Rectal smooth muscle tissue (tissue), 1 donor: Measurements from ENCODE around the gene CGREF1.

Source experiments
- H3K27ac ChIP-seq: one replicate; pipeline ENCODE4 v1.7.0; 2013; ENCODE audit warnings: low read depth, low read length, inconsistent platforms
- H3K27me3 ChIP-seq: one replicate; pipeline ENCODE4 v1.7.0; 2013; ENCODE audit warnings: low read length; ENCODE audit not compliant: control insufficient read depth, insufficient read depth
- H3K36me3 ChIP-seq: one replicate; pipeline ENCODE4 v1.7.0; 2013; ENCODE audit warnings: low read length; ENCODE audit not compliant: control insufficient read depth, insufficient read depth
- H3K4me1 ChIP-seq: one replicate; pipeline ENCODE4 v1.7.0; 2013; ENCODE audit warnings: low read length; ENCODE audit not compliant: control insufficient read depth, insufficient read depth
- H3K4me3 ChIP-seq: one replicate; pipeline ENCODE4 v1.7.0; 2013; ENCODE audit warnings: low read length
- H3K9ac ChIP-seq: one replicate; pipeline ENCODE4 v1.7.0; 2013; ENCODE audit warnings: low read length

The CGREF1 gene

DNA sequence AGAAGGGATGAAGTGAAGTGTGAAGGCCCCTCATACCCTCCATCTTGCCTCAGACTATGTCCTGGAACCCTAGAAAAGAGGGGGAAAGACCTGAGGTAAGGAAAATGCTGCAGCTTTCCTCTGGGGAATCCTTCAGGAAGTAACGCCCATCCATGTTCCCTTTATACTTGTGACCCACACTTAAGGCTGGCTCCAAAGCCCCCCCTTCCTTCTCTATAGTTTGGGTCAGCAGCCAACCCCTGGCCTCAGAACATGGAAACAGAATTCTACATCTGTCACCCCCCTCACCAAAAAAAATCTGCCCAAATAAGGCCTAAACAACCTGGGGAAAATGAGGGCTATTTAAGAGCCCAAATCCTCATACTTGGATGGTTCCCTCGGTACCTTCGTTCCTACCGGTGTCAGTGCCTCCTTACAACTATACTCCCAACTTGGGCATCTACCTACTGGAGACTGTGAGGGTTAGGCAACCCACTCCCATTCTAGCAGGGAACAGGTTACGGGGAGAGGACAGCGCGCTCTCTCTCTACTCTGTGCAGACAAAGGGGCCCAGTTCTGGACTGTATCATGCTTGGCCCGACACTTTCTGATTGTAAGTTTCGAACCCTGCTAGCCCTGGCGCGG is 48.2 kb downstream of the CGREF1 start:
- Histone ChIP-seq H3K27me3 (no peaks in the 10 kb centered on the region), H3K27ac (peak overlapping the region; percentile 95), H3K36me3 (peaks cover 19% of the 10 kb centered on the region), H3K9ac (peak overlapping the region; percentile 91), H3K4me1 (peaks cover 48% of the 10 kb centered on the region), H3K4me3 (peak overlapping the region; percentile 89)

DNA sequence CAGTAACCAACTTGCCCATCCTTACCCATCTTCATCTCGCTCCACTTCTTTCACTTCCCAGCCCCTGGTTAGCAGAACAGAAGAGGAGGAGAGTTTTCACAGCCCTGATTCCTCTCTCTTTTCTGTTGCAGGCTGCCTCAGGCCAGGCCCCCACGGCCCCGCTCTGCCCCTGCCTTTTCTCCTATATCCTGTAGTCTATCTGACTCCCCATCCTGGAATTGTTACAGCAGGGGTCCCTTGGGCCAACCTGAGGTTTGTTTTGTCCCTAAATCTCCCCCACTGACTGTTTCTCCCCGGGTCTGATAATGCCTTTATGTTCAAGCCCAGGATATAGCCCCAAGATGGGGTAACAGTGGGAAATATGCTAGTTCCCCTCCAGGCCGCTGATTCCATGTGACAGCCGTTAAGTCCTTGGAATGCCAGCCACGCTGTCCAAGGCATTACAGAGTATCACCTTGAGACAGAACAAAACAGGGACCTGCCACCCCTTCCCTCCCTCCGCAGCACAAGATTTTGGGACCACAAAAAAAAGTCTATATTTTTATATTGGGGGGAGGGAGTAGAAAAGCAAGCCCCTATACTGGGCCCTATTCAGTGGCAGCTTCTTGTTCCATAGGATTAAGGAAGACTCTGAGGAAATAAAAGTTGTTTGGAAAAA is 48.8 kb downstream of the CGREF1 start:
- Histone ChIP-seq H3K36me3 (peaks cover 22% of the 10 kb centered on the region), H3K4me3 (peak overlapping the region; percentile 89), H3K4me1 (peaks cover 43% of the 10 kb centered on the region), H3K9ac (peak overlapping the region; percentile 91), H3K27ac (peak overlapping the region; percentile 95), H3K27me3 (no peaks in the 10 kb centered on the region)

DNA sequence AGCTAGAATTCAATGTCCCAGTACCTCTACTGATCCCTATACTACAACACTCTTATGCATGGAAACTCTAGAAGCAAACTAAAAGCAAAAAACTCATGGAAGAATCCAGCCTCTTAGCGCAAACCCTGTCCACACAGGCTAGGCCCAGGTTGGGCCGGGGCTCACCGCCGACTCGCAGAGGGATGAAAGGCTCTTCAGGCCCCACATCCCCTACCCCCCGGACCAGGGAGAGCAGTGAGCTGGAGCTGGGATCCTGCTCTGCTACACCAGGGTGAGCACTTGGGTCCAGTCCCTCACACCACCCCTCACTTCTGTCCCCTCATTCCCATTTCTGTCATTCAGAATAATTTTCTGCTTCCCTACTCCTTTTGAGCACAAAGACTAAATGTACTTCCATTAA is 49.5 kb downstream of the CGREF1 start:
- Histone ChIP-seq H3K4me1 (peaks cover 37% of the 10 kb centered on the region), H3K36me3 (peaks cover 22% of the 10 kb centered on the region), H3K27ac (no peak overlapping the region), H3K4me3 (no peak overlapping the region), H3K27me3 (no peaks in the 10 kb centered on the region), H3K9ac (no peak overlapping the region)

DNA sequence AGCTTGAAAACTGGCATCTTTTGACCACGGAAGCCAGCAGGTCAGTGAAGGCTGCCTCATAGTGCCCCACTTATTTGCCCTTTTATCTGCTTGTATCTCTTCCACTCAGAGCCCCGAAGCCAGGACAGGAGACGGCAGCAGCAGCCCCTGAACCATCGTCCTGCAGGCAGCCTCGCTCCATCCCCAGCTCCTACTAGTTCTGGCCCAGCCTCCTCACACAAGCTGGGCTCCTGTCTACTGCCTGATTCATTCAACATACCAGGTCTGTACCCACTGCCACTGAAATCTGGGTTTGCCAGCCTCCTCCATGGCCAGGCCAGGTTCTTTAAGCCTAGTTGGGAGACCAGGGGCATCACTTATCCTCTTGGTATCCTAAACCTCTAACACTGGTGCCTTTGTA is 51.5 kb downstream of the CGREF1 start:
- H3K4me3 ChIP-seq, result no peak overlapping the region
- H3K4me1 ChIP-seq, result peaks cover 22% of the 10 kb centered on the region
- H3K36me3 ChIP-seq, result peaks cover 22% of the 10 kb centered on the region
- H3K27me3 ChIP-seq, result no peaks in the 10 kb centered on the region
- H3K27ac ChIP-seq, result no peak overlapping the region
- no peak overlapping the region for H3K9ac ChIP-seq

DNA sequence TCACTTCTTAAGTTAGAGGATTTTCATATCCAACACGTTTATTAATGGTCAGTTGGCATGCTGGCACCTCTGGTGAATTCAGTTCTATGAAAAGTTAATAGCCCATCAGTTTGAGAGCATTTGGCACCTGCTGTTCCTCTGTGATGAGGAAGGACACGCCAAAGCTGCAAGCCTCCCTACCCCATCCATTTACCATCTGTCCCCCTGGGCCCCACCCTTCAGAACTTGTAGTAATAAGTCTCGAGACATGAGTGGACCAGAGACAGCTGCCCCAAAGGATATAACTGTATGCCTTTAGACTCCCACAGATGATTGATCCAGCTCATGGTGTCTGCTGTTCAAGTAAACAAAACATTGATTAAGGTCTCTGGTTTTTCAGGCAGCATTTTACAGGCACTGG is 53.8 kb downstream of the CGREF1 start:
- H3K27ac ChIP-seq, result no peak overlapping the region
- peaks cover 14% of the 10 kb centered on the region for H3K4me1 ChIP-seq
- no peak overlapping the region for H3K4me3 ChIP-seq
- no peak overlapping the region for H3K9ac ChIP-seq
- H3K36me3 ChIP-seq, result peaks cover 24% of the 10 kb centered on the region
- no peaks in the 10 kb centered on the region for H3K27me3 ChIP-seq

DNA sequence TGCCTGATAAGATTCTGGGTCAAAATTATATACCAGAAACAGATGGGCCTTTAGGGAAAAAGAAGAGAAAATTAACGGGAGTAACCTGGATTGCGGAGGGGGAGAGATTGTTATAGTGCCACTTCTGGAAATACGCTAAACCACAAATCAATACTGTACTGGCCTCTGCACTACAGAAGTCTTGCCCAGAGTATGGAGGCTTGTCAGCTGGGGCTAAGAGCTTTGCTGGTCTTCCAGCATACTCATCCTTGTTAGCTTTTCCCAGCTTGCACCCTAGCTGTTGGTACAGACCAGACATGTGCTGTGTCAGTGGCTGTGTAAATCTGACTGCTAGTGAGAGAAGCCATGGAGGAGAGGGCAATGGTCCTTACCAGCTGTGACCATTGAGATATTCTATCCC is 58.6 kb downstream of the CGREF1 start:
- no peaks in the 10 kb centered on the region for H3K27me3 ChIP-seq
- no peak overlapping the region for H3K4me3 ChIP-seq
- H3K4me1 ChIP-seq, result peaks cover 3% of the 10 kb centered on the region
- no peak overlapping the region for H3K27ac ChIP-seq
- H3K9ac ChIP-seq, result no peak overlapping the region
- peaks cover 24% of the 10 kb centered on the region for H3K36me3 ChIP-seq

DNA sequence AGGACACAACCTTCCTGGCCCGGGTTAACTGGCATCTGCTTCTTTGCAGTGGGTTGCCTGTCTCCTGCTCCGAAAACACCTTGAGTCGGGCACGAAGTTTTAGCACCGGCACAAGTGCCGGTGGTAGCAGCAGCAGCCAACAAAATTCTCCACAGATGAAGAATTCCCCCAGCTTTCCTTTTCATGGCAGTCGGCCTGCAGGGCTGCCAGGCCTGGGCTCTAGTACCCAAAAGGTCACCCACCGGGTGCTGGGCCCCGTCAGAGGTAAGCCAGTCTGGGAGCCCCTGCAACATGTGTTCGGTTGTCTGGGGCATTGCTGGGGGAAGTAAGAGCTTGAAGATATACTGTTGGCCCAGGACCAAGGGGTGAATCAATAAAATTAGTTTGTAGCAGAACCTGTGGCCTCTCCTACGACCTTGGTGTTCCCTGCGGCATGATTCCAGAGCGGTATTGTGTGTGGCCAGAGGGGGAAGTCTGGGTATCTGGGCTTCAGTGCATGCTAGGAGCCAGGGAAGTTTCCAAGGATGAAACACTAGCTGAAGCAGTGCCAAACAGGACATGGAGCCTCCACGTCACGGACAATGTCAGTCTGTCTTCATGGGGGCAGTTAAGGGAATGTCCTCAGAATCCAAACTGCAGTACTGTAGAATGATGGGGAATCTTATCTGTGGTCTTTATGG is 59.6 kb downstream of the CGREF1 start:
- H3K36me3 ChIP-seq, result peaks cover 30% of the 10 kb centered on the region

DNA sequence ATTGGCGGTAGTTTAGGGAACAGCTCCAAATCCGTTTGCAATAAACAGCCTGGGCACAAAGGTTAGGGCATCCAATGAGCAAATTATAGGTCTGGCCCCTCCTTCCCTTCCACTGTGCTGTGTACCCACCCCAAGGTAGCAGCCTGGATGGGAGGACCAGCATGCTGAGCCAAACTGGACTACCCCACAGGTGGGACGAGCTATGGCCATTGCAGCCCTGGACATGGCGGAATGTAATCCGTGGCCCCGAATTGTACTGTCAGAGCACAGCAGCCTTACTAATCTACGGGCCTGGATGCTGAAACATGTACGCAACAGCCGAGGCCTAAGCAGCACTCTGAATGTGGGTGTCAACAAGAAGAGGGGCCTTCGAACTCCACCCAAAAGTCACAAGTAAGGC is 60.7 kb downstream of the CGREF1 start:
- Histone ChIP-seq H3K36me3 (peaks cover 30% of the 10 kb centered on the region), H3K27ac (no peak overlapping the region), H3K4me3 (no peak overlapping the region), H3K27me3 (no peaks in the 10 kb centered on the region), H3K9ac (no peak overlapping the region), H3K4me1 (no peaks in the 10 kb centered on the region)

More for the DNA sequence above, 59.6 kb downstream of the CGREF1 start:
- H3K27me3 ChIP-seq, result no peaks in the 10 kb centered on the region
- peaks cover 3% of the 10 kb centered on the region for H3K4me1 ChIP-seq
- no peak overlapping the region for H3K27ac ChIP-seq
- H3K4me3 ChIP-seq, result no peak overlapping the region
- H3K9ac ChIP-seq, result no peak overlapping the region

DNA sequence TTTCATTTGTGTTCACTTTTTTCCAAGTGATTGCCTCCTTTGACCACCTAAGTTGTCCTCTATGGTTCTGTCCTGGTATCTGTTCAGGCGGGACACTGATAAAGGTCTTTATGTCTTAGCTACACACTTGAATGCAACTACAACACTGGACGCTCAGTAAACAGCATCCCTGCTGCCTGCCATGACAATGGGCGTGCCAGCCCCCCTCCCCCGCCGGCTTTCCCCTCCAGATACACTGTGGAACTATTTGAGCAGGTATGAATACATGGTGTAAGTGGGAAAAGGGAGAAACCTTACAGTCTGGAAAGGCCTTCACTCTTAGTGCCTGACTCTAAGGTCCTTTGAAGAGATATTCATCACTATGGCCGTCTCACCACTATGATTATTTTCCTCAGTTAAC is 61.7 kb downstream of the CGREF1 start:
- H3K9ac ChIP-seq, result no peak overlapping the region
- no peak overlapping the region for H3K27ac ChIP-seq
- H3K4me3 ChIP-seq, result no peak overlapping the region
- peaks cover 1% of the 10 kb centered on the region for H3K4me1 ChIP-seq
- peaks cover 30% of the 10 kb centered on the region for H3K36me3 ChIP-seq
- H3K27me3 ChIP-seq, result no peaks in the 10 kb centered on the region

DNA sequence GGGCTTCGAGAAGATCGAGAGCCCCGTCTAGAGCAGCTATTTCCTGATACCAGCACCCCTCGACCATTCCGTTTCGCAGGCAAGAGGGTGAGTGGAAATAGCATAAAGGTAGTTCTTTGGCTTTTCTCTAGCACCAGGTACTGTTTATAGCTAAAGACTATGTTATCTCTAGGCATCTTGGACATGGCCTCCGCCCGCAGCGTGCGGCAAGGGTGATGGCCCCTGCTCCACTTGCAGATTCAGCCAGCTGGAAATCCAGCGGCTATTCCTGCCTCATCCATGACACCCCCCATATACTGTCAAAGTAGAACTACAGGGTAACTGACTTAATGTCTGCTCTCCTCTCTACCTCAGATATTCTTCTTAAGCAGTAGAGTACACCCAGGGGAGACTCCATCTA is 64.2 kb downstream of the CGREF1 start:
- no peak overlapping the region for H3K9ac ChIP-seq
- H3K27ac ChIP-seq, result no peak overlapping the region
- H3K4me3 ChIP-seq, result no peak overlapping the region
- peaks cover 5% of the 10 kb centered on the region for H3K4me1 ChIP-seq
- peaks cover 28% of the 10 kb centered on the region for H3K36me3 ChIP-seq
- no peaks in the 10 kb centered on the region for H3K27me3 ChIP-seq

DNA sequence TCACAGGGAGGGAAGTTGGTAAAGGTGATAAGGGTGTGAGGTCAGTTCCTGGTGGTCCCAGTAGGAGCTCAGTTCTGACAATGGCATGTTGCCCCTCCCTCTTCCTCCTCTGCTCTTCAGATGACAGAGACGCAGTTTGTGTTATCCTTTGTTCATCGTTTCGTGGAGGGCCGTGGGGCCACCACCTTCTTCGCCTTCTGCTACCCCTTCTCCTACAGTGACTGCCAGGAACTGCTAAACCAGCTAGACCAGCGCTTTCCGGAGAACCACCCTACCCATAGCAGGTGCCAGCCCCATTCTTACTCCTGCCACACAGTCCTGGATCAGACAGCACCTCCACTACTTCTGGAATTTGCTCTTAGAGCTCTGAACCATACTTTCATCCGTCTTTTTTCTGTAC is 65.2 kb downstream of the CGREF1 start:
- no peak overlapping the region for H3K4me3 ChIP-seq
- H3K27ac ChIP-seq, result no peak overlapping the region
- peaks cover 28% of the 10 kb centered on the region for H3K36me3 ChIP-seq
- no peak overlapping the region for H3K9ac ChIP-seq
- peaks cover 11% of the 10 kb centered on the region for H3K4me1 ChIP-seq
- no peaks in the 10 kb centered on the region for H3K27me3 ChIP-seq

DNA sequence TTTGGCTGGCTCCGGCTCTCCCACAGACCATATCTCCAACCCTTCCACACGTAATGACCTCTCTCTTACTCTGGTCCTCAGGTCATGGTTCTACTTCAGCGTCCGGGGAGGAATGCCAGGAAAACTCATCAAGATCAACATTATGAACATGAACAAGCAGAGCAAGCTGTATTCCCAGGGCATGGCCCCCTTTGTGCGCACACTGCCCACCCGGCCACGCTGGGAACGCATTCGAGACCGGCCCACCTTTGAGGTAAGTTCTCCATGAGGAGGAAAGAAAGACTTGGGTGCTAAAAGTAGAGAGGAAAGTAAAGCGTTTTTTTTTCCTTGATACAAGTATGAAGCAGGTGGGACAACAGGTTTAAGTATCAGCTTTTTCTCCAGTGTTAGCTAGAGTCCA is 65.6 kb downstream of the CGREF1 start:
- H3K36me3 ChIP-seq, result peaks cover 27% of the 10 kb centered on the region

More for the DNA sequence above, 65.6 kb downstream of the CGREF1 start:
- no peak overlapping the region for H3K9ac ChIP-seq
- no peaks in the 10 kb centered on the region for H3K27me3 ChIP-seq
- no peak overlapping the region for H3K27ac ChIP-seq
- H3K4me1 ChIP-seq, result peaks cover 11% of the 10 kb centered on the region
- no peak overlapping the region for H3K4me3 ChIP-seq
